Hepatic stellate cell (primary cell): ENCODE measurements around the gene SLC25A33.
"Not testable (repeated sequence)": the region's sequence is repeated elsewhere in the genome, so short reads cannot be mapped to it uniquely, and the experiment has no call there.

Experiments used
- DNase-seq: peaks from one replicate; pipeline ENCODE4 v3.0.0; 2011; ENCODE audit warnings: low spot score

Gene SLC25A33

GRCh38 chr1:9625030-9625429 is 85.8 kb downstream of the SLC25A33 start:
- DNase-seq, result not testable (repeated sequence)

GRCh38 chr1:9626201-9626608 is 86.9 kb downstream of the SLC25A33 start:
- DNase-seq, result no peak

GRCh38 chr1:9628541-9629444 is 89.5 kb downstream of the SLC25A33 start:
- DNase-seq, result no peak

GRCh38 chr1:9629445-9630201 is 90.4 kb downstream of the SLC25A33 start:
- no peak for DNase-seq

- DNase-seq, result no peak
Measured at GRCh38 chr1:9630331-9631111, 91.3 kb downstream of the SLC25A33 start.

GRCh38 chr1:9631613-9632012 is 92.3 kb downstream of the SLC25A33 start:
- no peak for DNase-seq

GRCh38 chr1:9633493-9633892 is 94.2 kb downstream of the SLC25A33 start:
- no peak for DNase-seq

GRCh38 chr1:9634582-9634981 is 95.3 kb downstream of the SLC25A33 start:
- DNase-seq, result no peak
